ENCODE measurements around the gene PRRG1. TPM values are rescaled to one million over a fixed set of nuclear protein-coding genes. Genes with fewer than 3 reads are reported as not detected.
A peak's percentile ranks its signal among the peaks of the same experiment; 100 is the strongest.
"Not testable (repeated sequence)": the region's sequence is repeated elsewhere in the genome, so short reads cannot be mapped to it uniquely, and the experiment has no call there.

Gene PRRG1
- total RNA-seq: not detected in 2 replicates

DNA sequence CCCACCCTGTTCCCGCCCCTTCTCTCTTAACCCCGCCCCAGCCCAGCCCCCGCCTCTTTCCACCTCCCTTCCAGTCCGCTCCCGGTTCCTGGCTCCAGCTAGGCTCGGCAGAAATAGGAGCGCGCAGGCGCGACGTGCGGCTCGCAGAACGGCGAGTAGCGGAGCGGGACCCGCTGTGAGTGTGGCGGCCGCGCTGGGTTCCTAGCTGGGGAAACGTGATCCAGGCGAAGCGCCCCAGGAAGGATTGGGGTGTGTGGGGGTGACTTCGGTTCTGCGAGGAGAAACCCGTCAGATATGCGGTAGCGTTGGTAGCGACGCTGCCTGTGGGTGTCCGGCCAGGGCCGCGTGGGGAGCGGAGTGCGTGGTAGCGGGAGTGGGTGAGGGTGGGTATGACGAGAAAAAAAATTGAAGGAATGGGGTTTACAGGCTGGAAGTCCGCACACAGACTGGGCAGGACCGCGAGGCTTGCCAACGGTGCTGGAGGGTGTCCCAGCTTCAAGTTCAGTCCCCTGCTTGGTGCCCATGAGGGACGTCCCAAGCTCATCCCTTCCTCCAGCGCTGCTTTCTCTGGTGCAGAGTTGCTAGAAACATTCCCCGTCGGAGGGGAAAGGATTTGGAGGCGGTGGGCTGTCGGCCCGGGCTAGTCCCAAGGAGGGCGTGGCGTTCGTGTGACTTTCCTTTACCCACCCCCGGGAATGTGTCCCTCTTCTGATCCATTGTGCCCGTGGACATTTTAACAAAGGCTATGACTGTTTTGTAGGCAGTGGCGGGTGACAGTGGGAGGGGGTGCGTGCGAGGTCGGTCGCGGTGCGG is at the start of gene PRRG1:
Gene PRRG1, plus strand, starts transcription at position 144 of the 813 bp plus-strand sequence. CDS start 56,886 bp downstream, outside the sequence.
- peaks cover 19% of the 10 kb centered on the region for H3K27me3 Mint-ChIP-seq
- peak within 1 kb of the TSS; percentile 63 for H3K4me3 Mint-ChIP-seq
- no peak within 1 kb of the TSS for H3K27ac Mint-ChIP-seq
- H3K4me1 Mint-ChIP-seq: no peaks in the 10 kb centered on the region
- no peaks in the 10 kb centered on the region for H3K36me3 Mint-ChIP-seq (ENCODE audit: low read depth)
- intact Hi-C loops (cut with micrococcal nuclease): no loop called here
- no peaks in the 10 kb centered on the region for H3K9me3 Mint-ChIP-seq
- DNase-seq: no peak

- DNase-seq: no peak
- intact Hi-C loops (cut with micrococcal nuclease): no loop called here
- no peaks in the 10 kb centered on the region for H3K4me1 Mint-ChIP-seq
- H3K36me3 Mint-ChIP-seq (ENCODE audit: low read depth): no peaks in the 10 kb centered on the region
- H3K4me3 Mint-ChIP-seq: no peak overlapping the region
- no peak overlapping the region for H3K27ac Mint-ChIP-seq
- H3K9me3 Mint-ChIP-seq: no peaks in the 10 kb centered on the region
- H3K27me3 Mint-ChIP-seq: no peaks in the 10 kb centered on the region
These were observed 46.6 kb upstream of the PRRG1 start for GRCh38 chrX:37302569-37302968.

GRCh38 chrX:37305238-37305637 is 43.9 kb upstream of the PRRG1 start:
- H3K27me3 Mint-ChIP-seq; H3K27ac Mint-ChIP-seq; H3K9me3 Mint-ChIP-seq; DNase-seq; H3K36me3 Mint-ChIP-seq (ENCODE audit: low read depth); H3K4me3 Mint-ChIP-seq; H3K4me1 Mint-ChIP-seq; intact Hi-C loops (cut with micrococcal nuclease): not testable (repeated sequence)

- intact Hi-C loops (cut with micrococcal nuclease): no loop called here
- no peaks in the 10 kb centered on the region for H3K4me1 Mint-ChIP-seq
These were observed 34.6 kb upstream of the PRRG1 start for GRCh38 chrX:37314531-37314930.

GRCh38 chrX:37315511-37316248 is 33.5 kb upstream of the PRRG1 start:
- Mint-ChIP-seq H3K9me3 (no peaks in the 10 kb centered on the region), H3K27ac (no peak overlapping the region)

More at GRCh38 chrX:37314531-37314930, 34.6 kb upstream of the PRRG1 start:
- Mint-ChIP-seq H3K9me3 (no peaks in the 10 kb centered on the region), H3K27me3 (no peaks in the 10 kb centered on the region), H3K27ac (no peak overlapping the region), H3K4me3 (no peak overlapping the region), H3K36me3 (ENCODE audit: low read depth) (no peaks in the 10 kb centered on the region)
- no peak for DNase-seq

DNA sequence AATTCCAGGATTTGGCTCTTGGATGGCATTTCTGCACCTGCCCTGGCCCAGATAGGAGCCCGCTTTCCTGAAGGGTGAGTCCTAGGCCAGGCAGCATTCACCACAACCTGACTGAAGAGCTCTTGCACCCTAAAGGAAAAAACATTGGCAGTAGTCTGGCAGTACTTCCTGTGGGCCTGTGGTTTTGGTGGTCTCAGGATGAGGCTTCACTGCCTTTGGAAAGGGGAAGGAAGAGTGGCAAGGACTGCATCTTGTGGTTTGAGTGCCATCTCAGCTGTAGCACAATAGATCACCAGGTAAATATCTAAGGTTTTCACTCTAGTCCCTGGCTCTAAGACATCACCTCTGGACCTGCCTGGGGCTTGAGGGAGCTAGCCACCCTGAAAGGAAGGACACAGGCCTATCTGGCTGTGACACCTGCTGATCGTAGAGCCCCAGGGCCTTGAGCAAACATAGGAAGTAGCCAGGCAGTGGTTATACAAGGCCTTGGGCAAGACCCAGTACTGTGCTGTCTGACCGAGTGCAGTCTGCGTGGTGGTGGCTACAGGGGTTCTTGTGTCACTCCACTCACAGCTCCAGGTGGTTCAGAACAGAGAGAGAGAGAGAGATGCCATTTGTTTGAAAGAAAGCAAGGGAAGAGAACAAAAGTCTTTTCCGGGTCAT is 28.5 kb upstream of the PRRG1 start:
- H3K27ac Mint-ChIP-seq: no peak overlapping the region
- no peak for DNase-seq
- no peak overlapping the region for H3K4me3 Mint-ChIP-seq
- no peaks in the 10 kb centered on the region for H3K27me3 Mint-ChIP-seq
- no peaks in the 10 kb centered on the region for H3K4me1 Mint-ChIP-seq
- no peaks in the 10 kb centered on the region for H3K36me3 Mint-ChIP-seq (ENCODE audit: low read depth)
- no peaks in the 10 kb centered on the region for H3K9me3 Mint-ChIP-seq
- intact Hi-C loops (cut with micrococcal nuclease): no loop called here

More at GRCh38 chrX:37315511-37316248, 33.5 kb upstream of the PRRG1 start:
- Mint-ChIP-seq H3K27me3 (no peaks in the 10 kb centered on the region), H3K4me1 (no peaks in the 10 kb centered on the region), H3K4me3 (no peak overlapping the region), H3K36me3 (ENCODE audit: low read depth) (no peaks in the 10 kb centered on the region)
- intact Hi-C loops (cut with micrococcal nuclease): no loop called here
- DNase-seq: no peak

DNA sequence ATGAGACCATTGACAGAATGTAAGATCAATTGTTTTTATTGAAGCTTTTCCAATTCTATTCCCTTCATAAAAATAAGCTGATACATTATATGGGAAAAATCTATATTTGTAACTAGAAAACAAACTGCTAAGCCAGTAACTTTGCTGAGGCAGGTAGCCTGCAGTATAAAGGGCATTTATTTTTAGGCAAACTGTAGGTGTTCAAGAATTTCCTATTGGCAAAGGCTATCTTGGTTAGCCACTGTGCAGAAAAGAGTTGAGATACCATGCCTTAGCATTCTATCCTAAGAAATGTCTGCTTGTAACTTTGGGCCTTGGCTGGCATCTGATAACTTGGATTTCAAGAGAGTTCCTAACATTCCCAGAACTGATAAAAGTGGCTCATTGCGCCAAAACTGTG is 18.5 kb upstream of the PRRG1 start:
- Mint-ChIP-seq H3K9me3 (no peaks in the 10 kb centered on the region), H3K4me1 (no peaks in the 10 kb centered on the region), H3K27me3 (no peaks in the 10 kb centered on the region), H3K36me3 (ENCODE audit: low read depth) (no peaks in the 10 kb centered on the region), H3K4me3 (no peak overlapping the region), H3K27ac (no peak overlapping the region)
- intact Hi-C loops (cut with micrococcal nuclease): no loop called here
- no peak for DNase-seq

GRCh38 chrX:37331546-37331945 is 17.6 kb upstream of the PRRG1 start:
- no peak overlapping the region for H3K4me3 Mint-ChIP-seq
- intact Hi-C loops (cut with micrococcal nuclease): no loop called here
- H3K27ac Mint-ChIP-seq: no peak overlapping the region
- DNase-seq: no peak
- no peaks in the 10 kb centered on the region for H3K27me3 Mint-ChIP-seq
- no peaks in the 10 kb centered on the region for H3K36me3 Mint-ChIP-seq (ENCODE audit: low read depth)
- H3K9me3 Mint-ChIP-seq: no peaks in the 10 kb centered on the region
- H3K4me1 Mint-ChIP-seq: no peaks in the 10 kb centered on the region

- no peak overlapping the region for H3K27ac Mint-ChIP-seq
- intact Hi-C loops (cut with micrococcal nuclease): no loop called here
- no peak for DNase-seq
- no peaks in the 10 kb centered on the region for H3K36me3 Mint-ChIP-seq (ENCODE audit: low read depth)
- H3K4me1 Mint-ChIP-seq: no peaks in the 10 kb centered on the region
- H3K9me3 Mint-ChIP-seq: no peaks in the 10 kb centered on the region
- no peaks in the 10 kb centered on the region for H3K27me3 Mint-ChIP-seq
- H3K4me3 Mint-ChIP-seq: no peak overlapping the region
These were observed 17.1 kb upstream of the PRRG1 start for GRCh38 chrX:37332055-37332454.

GRCh38 chrX:37332987-37333658 is 16.0 kb upstream of the PRRG1 start:
- Mint-ChIP-seq H3K27me3 (no peaks in the 10 kb centered on the region), H3K9me3 (no peaks in the 10 kb centered on the region), H3K36me3 (ENCODE audit: low read depth) (no peaks in the 10 kb centered on the region), H3K27ac (no peak overlapping the region), H3K4me3 (no peak overlapping the region), H3K4me1 (no peaks in the 10 kb centered on the region)
- intact Hi-C loops (cut with micrococcal nuclease): no loop called here
- DNase-seq: no peak

DNA sequence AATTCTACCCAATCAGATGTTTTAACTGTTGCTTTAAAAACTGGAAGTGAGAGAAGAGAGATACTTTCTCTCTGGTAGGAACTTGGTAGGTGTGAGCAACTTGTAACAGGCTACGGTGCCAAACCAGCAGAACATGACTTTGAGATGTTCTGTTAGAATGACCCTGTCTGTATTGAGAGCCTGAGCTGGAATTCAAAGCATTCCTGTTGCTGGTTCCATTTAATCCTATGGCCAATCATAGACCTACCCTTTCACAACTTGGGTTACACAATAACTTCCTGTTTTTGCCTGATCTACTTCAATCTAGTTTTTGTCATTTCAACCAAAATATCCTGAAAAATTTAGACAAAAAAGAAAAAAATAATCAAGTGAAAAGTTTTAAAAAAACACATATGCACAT is 1.7 kb upstream of the PRRG1 start:
- no peak for DNase-seq
- Mint-ChIP-seq H3K4me1 (no peaks in the 10 kb centered on the region), H3K36me3 (ENCODE audit: low read depth) (no peaks in the 10 kb centered on the region), H3K9me3 (no peaks in the 10 kb centered on the region), H3K4me3 (no peak overlapping the region), H3K27me3 (peaks cover 19% of the 10 kb centered on the region), H3K27ac (no peak overlapping the region)
- intact Hi-C loops (cut with micrococcal nuclease): no loop called here

DNA sequence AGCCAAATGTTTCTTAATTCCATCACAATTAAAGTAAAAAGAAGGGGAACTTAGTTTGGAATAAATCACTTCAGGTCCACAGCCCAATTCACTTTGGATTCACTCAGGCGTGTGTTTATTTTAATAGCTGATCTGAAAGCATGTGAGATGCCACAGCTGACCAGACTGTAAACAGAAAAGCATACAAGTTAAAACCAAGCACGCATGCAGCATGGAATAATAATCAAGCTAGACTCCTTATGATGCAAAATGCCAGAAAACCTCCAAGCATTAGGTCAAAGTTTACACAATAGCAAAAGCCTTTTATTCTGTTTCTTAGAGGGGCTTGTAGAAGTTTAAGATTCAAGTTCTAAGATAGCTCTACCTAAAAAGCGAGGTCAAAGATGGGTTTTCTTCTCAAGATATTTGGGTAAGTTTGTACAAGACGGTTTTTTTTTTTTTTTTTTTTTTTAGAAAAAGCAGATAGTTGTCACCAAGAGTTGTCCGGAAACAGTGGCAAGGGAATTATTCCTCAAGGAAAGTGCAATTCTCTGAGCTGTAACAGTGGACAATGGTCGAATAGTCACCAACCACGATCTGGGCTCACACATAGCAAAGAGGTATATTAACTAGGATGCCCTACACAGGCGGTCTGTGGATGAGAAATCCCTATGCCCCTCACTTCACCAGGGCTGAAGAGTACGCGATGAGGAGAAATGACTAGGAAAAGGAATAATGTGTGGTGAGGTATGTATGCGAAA is 763 bp upstream of the PRRG1 start:
- no peak overlapping the region for H3K4me3 Mint-ChIP-seq
- DNase-seq: no peak
- H3K4me1 Mint-ChIP-seq: no peaks in the 10 kb centered on the region
- intact Hi-C loops (cut with micrococcal nuclease): no loop called here
- no peak overlapping the region for H3K27ac Mint-ChIP-seq
- no peaks in the 10 kb centered on the region for H3K36me3 Mint-ChIP-seq (ENCODE audit: low read depth)
- H3K9me3 Mint-ChIP-seq: no peaks in the 10 kb centered on the region
- peaks cover 19% of the 10 kb centered on the region for H3K27me3 Mint-ChIP-seq

GRCh38 chrX:37348971-37349220 is 268 bp upstream of the PRRG1 start:
- Mint-ChIP-seq H3K4me3 (no peak overlapping the region), H3K4me1 (no peaks in the 10 kb centered on the region), H3K27ac (no peak overlapping the region), H3K9me3 (no peaks in the 10 kb centered on the region), H3K27me3 (peaks cover 19% of the 10 kb centered on the region), H3K36me3 (ENCODE audit: low read depth) (no peaks in the 10 kb centered on the region)
- DNase-seq: no peak
- intact Hi-C loops (cut with micrococcal nuclease): no loop called here
